Activated CD8-positive, alpha-beta memory T cell treated with anti-CD3 and anti-CD28 coated beads for 1 hour (primary cell): ENCODE results near the gene ARNT2.

Experiments used
- DNase-seq, 2 donors: peaks; one replicate each; pipeline ENCODE4 v3.0.0-alpha.2; 2020; ENCODE audit warnings: low read depth in 1 of 2; ENCODE audit errors: extremely low read depth in 1 of 2

ARNT2 gene

GRCh38 chr15:80568298-80568697 lies 164.1 kb downstream of the ARNT2 start:
- no peak for DNase-seq

- no peak for DNase-seq
Measured at GRCh38 chr15:80568876-80569605, 164.9 kb downstream of the ARNT2 start.

- DNase-seq: no peak
Measured at GRCh38 chr15:80569656-80570055, 165.5 kb downstream of the ARNT2 start.

- no peak for DNase-seq
Measured at GRCh38 chr15:80570553-80570952, 166.4 kb downstream of the ARNT2 start.

- DNase-seq: no peak
Measured at GRCh38 chr15:80572337-80572736, 168.2 kb downstream of the ARNT2 start.

GRCh38 chr15:80573606-80574005 lies 169.4 kb downstream of the ARNT2 start:
- no peak for DNase-seq

GRCh38 chr15:80574590-80574989 lies 170.4 kb downstream of the ARNT2 start:
- DNase-seq: no peak

GRCh38 chr15:80576519-80577090 lies 172.4 kb downstream of the ARNT2 start:
- no peak for DNase-seq

- DNase-seq: no peak
Measured at GRCh38 chr15:80577552-80578205, 173.5 kb downstream of the ARNT2 start.

GRCh38 chr15:80578206-80578595 lies 174.0 kb downstream of the ARNT2 start:
- DNase-seq: no peak

- DNase-seq: no peak
Measured at GRCh38 chr15:80578871-80579270, 174.7 kb downstream of the ARNT2 start.

GRCh38 chr15:80579611-80580010 lies 175.4 kb downstream of the ARNT2 start:
- no peak for DNase-seq

- no peak for DNase-seq
Measured at GRCh38 chr15:80580106-80580505, 175.9 kb downstream of the ARNT2 start.

- DNase-seq: no peak
Measured at GRCh38 chr15:80580536-80581260, 176.5 kb downstream of the ARNT2 start.

GRCh38 chr15:80581976-80582375 lies 177.8 kb downstream of the ARNT2 start:
- no peak for DNase-seq

- DNase-seq: no peak
Measured at GRCh38 chr15:80582816-80583423, 178.7 kb downstream of the ARNT2 start.

GRCh38 chr15:80584561-80584964 lies 180.4 kb downstream of the ARNT2 start:
- DNase-seq: no peak

- DNase-seq: no peak
Measured at GRCh38 chr15:80584973-80585525, 180.9 kb downstream of the ARNT2 start.

- DNase-seq: no peak
Measured at GRCh38 chr15:80585544-80586018, 181.4 kb downstream of the ARNT2 start.

GRCh38 chr15:80586161-80586560 lies 182.0 kb downstream of the ARNT2 start:
- no peak for DNase-seq

- no peak for DNase-seq
Measured at GRCh38 chr15:80587007-80587406, 182.8 kb downstream of the ARNT2 start.
